Panc1 (cell line): ENCODE data around the gene ERMARD. TPM values are rescaled to one million over a fixed set of nuclear protein-coding genes. Genes with fewer than 3 reads are reported as not detected.

Source experiments
- ATAC-seq: fragments of 200-7000 bp; cut with Tn5 transposase; 2 replicates; pipeline ENCODE4 v1.9.1; 2020; ENCODE audit warnings: mild to moderate bottlenecking, moderate library complexity
- BruUV-seq: library from RNA; stranded (reverse); fragments of 400-500 nt; replicated peaks from 2 replicates; lab custom pipeline; 2021; lab: Mats Ljungman, UMichigan
- CTCF ChIA-PET: fragments of 300-600 bp; sonication (Branson Sonifier 250); formaldehyde crosslinking; loops from one replicate; lab custom pipeline; 2022; ENCODE audit warnings: antibody characterized with exemption; lab: Charles Lee
- POLR2A ChIA-PET: fragments of 300-600 bp; sonication (Branson Sonifier 250); formaldehyde crosslinking; loops from one replicate; lab custom pipeline; 2022; ENCODE audit warnings: antibody characterized with exemption; lab: Charles Lee
- DNase-seq: peaks from one replicate; pipeline ENCODE4 v3.0.0-alpha.2; 2010; ENCODE audit warnings: low read depth, low spot score
- H3K27ac ChIP-seq: 2 replicates; pipeline ENCODE4 v1.5.1; 2011; ENCODE audit warnings: mild to moderate bottlenecking, low read length, inconsistent platforms
- H3K27me3 ChIP-seq: fragments of 200-500 bp; sonication (Bioruptor generic); 2 replicates; pipeline ENCODE4 v1.6.0; 2014; ENCODE audit warnings: low read length, inconsistent platforms; ENCODE audit not compliant: control insufficient read depth, insufficient read depth
- H3K36me3 ChIP-seq: fragments of 200-500 bp; sonication (Bioruptor generic); 2 replicates; pipeline ENCODE4 v1.5.1; 2014; ENCODE audit warnings: inconsistent platforms, mild to moderate bottlenecking, low read length, moderate library complexity; ENCODE audit not compliant: control insufficient read depth, insufficient read depth
- H3K4me1 ChIP-seq: 2 replicates; pipeline ENCODE4 v1.5.1; 2011; ENCODE audit warnings: inconsistent platforms, mild to moderate bottlenecking, low read length, moderate library complexity; ENCODE audit not compliant: control insufficient read depth, insufficient read depth
- H3K4me3 ChIP-seq, 2 experiments: 2 replicates each; pipeline ENCODE4 v1.5.1; 2011 to 2012; ENCODE audit warnings: low read depth in 2 of 2, low read length in 2 of 2, mild to moderate bottlenecking in 2 of 2, inconsistent platforms in 1 of 2, moderate library complexity in 1 of 2
- H3K9me3 ChIP-seq: fragments of 200-500 bp; sonication (Bioruptor generic); 2 replicates; pipeline ENCODE4 v1.5.1; 2014; ENCODE audit warnings: low read depth, mild to moderate bottlenecking, inconsistent platforms, low read length, moderate library complexity; ENCODE audit not compliant: control insufficient read depth, insufficient read depth
- CTCF ChIP-seq: fragments of 450-650 bp; IDR thresholded peaks from 2 replicates; pipeline ENCODE4 v1.5.1; 2017; ENCODE audit warnings: mild to moderate bottlenecking
- POLR2AphosphoS5 ChIP-seq: IDR thresholded peaks from 2 replicates; pipeline ENCODE4 v1.6.1; 2012; ENCODE audit warnings: mild to moderate bottlenecking, low read depth, low read length, moderate library complexity
- REST ChIP-seq, 2 experiments: IDR thresholded peaks; 2 replicates each; pipeline ENCODE4 v1.6.1; 2011 to 2012; ENCODE audit warnings: low read depth in 2 of 2, control low read depth in 1 of 2, low read length in 1 of 2, mild to moderate bottlenecking in 1 of 2, moderate library complexity in 1 of 2; ENCODE audit not compliant: insufficient read depth in 1 of 2
- SIN3A ChIP-seq: IDR thresholded peaks from 2 replicates; pipeline ENCODE4 v1.6.1; 2012; ENCODE audit warnings: low read depth, mild to moderate bottlenecking, low read length, moderate library complexity, borderline replicate concordance; ENCODE audit not compliant: insufficient read depth
- TCF7L2 ChIP-seq: IDR thresholded peaks from 2 replicates; pipeline ENCODE4 v1.6.1; 2011; ENCODE audit warnings: mild to moderate bottlenecking, low read depth, low read length, inconsistent platforms
- in situ Hi-C: cut with HindIII; loops from 2 replicates; pipeline ENCODE4 v1.10.0; 2016; ENCODE audit warnings: low sequenced_read_pairs, low pct_unique_long_range_greater_than_20kb
- intact Hi-C: fragments of 100-400 bp; cut with micrococcal nuclease; formaldehyde crosslinking; loops from one replicate; pipeline ENCODE4 v1.10.0; 2022; ENCODE audit not compliant: unreplicated experiment
- total RNA-seq: library from RNA; stranded (reverse); gene quantifications from one replicate; pipeline ENCODE4 v1.2.1, GENCODE V29; 2021; ENCODE audit not compliant: unreplicated experiment

The ERMARD gene
- total RNA-seq, 1 experiment from 2014 or later = 38.5 TPM

- CTCF ChIA-PET = no interaction called here
Measured at GRCh38 chr6:169746556-169746955, 4.9 kb upstream of the ERMARD start.

GRCh38 chr6:169752074-169752623, 727 bp downstream of the ERMARD start:
- in situ Hi-C loops = no loop called here
- Histone ChIP-seq H3K36me3 (no peaks in the 10 kb centered on the region; the same call in 1 of the 2 replicates), H3K4me3 (peak overlapping the region; percentile 89 to 95), H3K9me3 (no peaks in the 10 kb centered on the region), H3K27me3 (no peaks in the 10 kb centered on the region), H3K4me1 (peaks cover 19% of the 10 kb centered on the region), H3K27ac (peak overlapping the region; percentile 93)
- ChIA-PET POLR2A (interaction anchor here (0.6 kb wide), 1 partner anchor 442 kb away, joined by 3 read pairs; no protein-coding TSS in a partner anchor), CTCF (no interaction called here)
- TF ChIP-seq CTCF (no peak), TCF7L2 (no peak), POLR2AphosphoS5 (no peak), SIN3A (no peak), REST (IDR thresholded peaks at IDR 0.05; ENCODE audit: insufficient read depth in 1 of 2, low read depth in 2 of 2, low read length in 1 of 2) (no peak)
- ATAC-seq = no peak
- intact Hi-C loops = no loop called here
- no peak for DNase-seq
- BruUV-seq = no TSS peak

More at GRCh38 chr6:169746556-169746955, 4.9 kb upstream of the ERMARD start:
- ATAC-seq = no peak
- H3K36me3 ChIP-seq = no peaks in the 10 kb centered on the region
- in situ Hi-C loops (no loop called here), intact Hi-C loops (no loop called here)
- no TSS peak for BruUV-seq
- no peak overlapping the region for H3K4me3 ChIP-seq
- no peak overlapping the region for H3K27ac ChIP-seq
- H3K27me3 ChIP-seq = no peaks in the 10 kb centered on the region
- DNase-seq = no peak
- H3K9me3 ChIP-seq = no peaks in the 10 kb centered on the region
- peaks cover 9% of the 10 kb centered on the region for H3K4me1 ChIP-seq
- TF ChIP-seq POLR2AphosphoS5 (no peak), CTCF (no peak), TCF7L2 (no peak), REST (IDR thresholded peaks at IDR 0.05; ENCODE audit: insufficient read depth in 1 of 2, low read depth in 2 of 2, low read length in 1 of 2) (no peak), SIN3A (no peak)
- POLR2A ChIA-PET = no interaction called here
